ENCODE data around the gene ENKUR. TPM values are rescaled to one million over a fixed set of nuclear protein-coding genes. Genes with fewer than 3 reads are reported as not detected.

Gene ENKUR
- total and polyA plus RNA-seq, 8 donors: 0.06 to 9.7 (median 5.6) TPM

DNA sequence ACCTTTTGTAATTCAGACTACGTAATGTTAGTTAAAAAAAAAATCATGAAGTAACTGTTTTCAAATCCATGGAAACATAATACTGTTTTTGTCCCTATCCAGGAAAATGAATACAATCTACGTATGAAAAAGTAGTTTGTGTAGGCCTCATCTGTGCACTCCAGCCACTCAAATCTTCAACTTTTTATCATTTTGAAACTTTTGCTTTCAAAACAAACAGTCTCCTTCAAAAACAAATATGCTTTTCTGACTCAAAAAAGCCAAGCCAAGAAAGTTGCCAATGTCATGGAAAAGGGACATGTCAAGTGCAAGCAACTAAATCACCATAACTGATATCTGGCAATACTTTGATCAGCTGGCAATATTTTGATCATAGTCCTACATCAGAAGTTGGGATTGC lies 13.6 kb upstream of the ENKUR start:
- peaks cover 0 to 2% of the 10 kb centered on the region in 2 donors for H3K9me3 ChIP-seq
- DNase-seq (no peak), ATAC-seq (no peak)
- H3K4me1 ChIP-seq: no peaks in the 10 kb centered on the region
- no peak overlapping the region for H3K27ac ChIP-seq
- no peaks in the 10 kb centered on the region for H3K36me3 ChIP-seq
- no peak overlapping the region for H3K4me3 ChIP-seq
- no peak for TF ChIP-seq CTCF (IDR thresholded peaks at IDR 0.05)
- intact Hi-C loops (cut with DNase I): no loop called here
- no peaks in the 10 kb centered on the region for H3K27me3 ChIP-seq

DNA sequence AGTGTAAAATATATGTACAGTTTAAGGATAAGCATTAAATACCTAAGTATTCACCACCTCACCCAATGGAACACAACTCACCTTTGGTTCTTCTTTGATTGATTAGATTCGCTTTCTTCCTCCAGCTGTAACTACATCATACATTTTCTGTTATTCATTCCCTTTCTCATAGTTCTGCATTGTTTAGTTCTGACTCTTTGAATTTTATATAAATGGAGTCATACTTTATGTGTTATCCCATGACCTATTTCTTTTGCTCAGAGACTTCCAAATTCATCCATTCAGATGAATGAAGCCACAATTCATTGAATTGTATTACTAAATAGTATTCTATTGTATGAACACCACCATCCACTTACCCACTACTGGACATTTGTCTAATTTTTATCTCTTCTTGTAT lies 12.8 kb upstream of the ENKUR start:
- no peaks in the 10 kb centered on the region for H3K4me1 ChIP-seq
- H3K36me3 ChIP-seq: no peaks in the 10 kb centered on the region
- ATAC-seq (no peak), DNase-seq (no peak)
- H3K9me3 ChIP-seq: peaks cover 0 to 2% of the 10 kb centered on the region in 2 donors
- no peak overlapping the region for H3K27ac ChIP-seq
- no peaks in the 10 kb centered on the region for H3K27me3 ChIP-seq
- no peak for TF ChIP-seq CTCF (IDR thresholded peaks at IDR 0.05)
- intact Hi-C loops (cut with DNase I): no loop called here
- H3K4me3 ChIP-seq: no peak overlapping the region

- DNase-seq: no peak
- no peak overlapping the region for H3K4me3 ChIP-seq
- intact Hi-C loops (cut with DNase I): no loop called here
- TF ChIP-seq CTCF (IDR thresholded peaks at IDR 0.05): no peak
- H3K4me1 ChIP-seq: no peaks in the 10 kb centered on the region
- H3K36me3 ChIP-seq: no peaks in the 10 kb centered on the region
- peak; percentile 54 for ATAC-seq
- H3K27ac ChIP-seq: no peak overlapping the region
- H3K9me3 ChIP-seq: peaks cover 0 to 2% of the 10 kb centered on the region in 2 donors
- H3K27me3 ChIP-seq: no peaks in the 10 kb centered on the region
These were observed 10.5 kb upstream of the ENKUR start for GRCh38 chr10:25026463-25026862.

DNA sequence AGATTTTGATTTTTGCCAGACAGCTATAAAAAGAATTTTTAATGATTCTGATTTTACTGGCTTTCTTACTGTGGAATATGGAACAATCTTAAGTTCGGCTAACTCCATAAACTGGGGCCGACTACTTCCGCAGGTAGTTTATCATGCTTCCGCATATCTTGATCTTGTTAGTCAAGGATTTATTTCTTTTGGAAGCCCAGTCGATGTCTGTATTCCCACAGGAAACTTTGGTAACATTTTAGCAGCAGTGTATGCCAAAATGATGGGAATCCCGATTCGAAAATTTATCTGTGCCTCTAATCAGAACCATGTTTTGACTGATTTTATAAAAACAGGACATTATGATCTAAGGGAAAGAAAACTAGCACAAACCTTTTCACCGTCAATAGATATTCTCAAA lies 8.6 kb upstream of the ENKUR start:
- no peak for TF ChIP-seq CTCF (IDR thresholded peaks at IDR 0.05)
- no peak for ATAC-seq

GRCh38 chr10:25023278-25023677 lies 7.3 kb upstream of the ENKUR start:
- no peak overlapping the region for H3K27ac ChIP-seq
- H3K9me3 ChIP-seq: no peaks in the 10 kb centered on the region
- H3K4me1 ChIP-seq: no peaks in the 10 kb centered on the region
- ATAC-seq (no peak), DNase-seq (no peak)
- no peak overlapping the region for H3K4me3 ChIP-seq
- TF ChIP-seq CTCF (IDR thresholded peaks at IDR 0.05): no peak
- H3K27me3 ChIP-seq: no peaks in the 10 kb centered on the region
- intact Hi-C loops (cut with DNase I): no loop called here
- H3K36me3 ChIP-seq: no peaks in the 10 kb centered on the region

More for the DNA sequence above, 8.6 kb upstream of the ENKUR start:
- H3K27ac ChIP-seq: no peak overlapping the region
- no peaks in the 10 kb centered on the region for H3K27me3 ChIP-seq
- no peaks in the 10 kb centered on the region for H3K36me3 ChIP-seq
- H3K4me1 ChIP-seq: no peaks in the 10 kb centered on the region
- H3K9me3 ChIP-seq: no peaks in the 10 kb centered on the region
- no peak overlapping the region for H3K4me3 ChIP-seq
- no peak for DNase-seq
- intact Hi-C loops (cut with DNase I): no loop called here
